ENCODE results near the gene SPEG.

DNA sequence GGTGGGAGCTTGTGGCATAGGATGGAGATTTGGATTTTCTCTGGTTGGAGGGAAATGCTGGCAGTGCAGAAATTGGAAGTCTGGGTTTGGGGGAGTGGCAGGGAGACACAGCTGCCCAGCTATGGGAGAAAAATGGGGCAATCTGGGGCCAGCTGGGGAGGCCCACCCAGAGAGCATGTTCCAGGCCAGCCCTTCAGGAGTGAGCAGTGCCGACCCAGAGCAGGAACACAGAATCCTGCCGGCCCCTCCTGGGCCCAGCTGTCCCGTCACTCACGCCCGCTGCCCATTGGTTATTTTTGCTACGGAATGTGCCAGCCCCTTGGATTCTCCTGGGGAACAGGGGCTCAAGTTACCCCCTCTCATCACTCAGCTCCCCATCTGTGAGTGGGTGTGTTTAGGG, 4.9 kb downstream of the SPEG start:
- TF ChIP-seq SUZ12 (IDR thresholded peaks at IDR 0.05; ENCODE audit: extremely low read depth, insufficient read depth, insufficient read length) (no peak), YY1 (IDR thresholded peaks at IDR 0.05; ENCODE audit: insufficient read depth, insufficient read length) (no peak), ZNF274 (IDR thresholded peaks at IDR 0.05; ENCODE audit: low read depth, low read length) (no peak)
